ENCODE results near the gene CHAD. TPM values are rescaled to one million over a fixed set of nuclear protein-coding genes. Genes with fewer than 3 reads are reported as not detected.

Gene CHAD
- total and polyA plus RNA-seq, 7 donors = 3.7 to 7.2 (median 4.4) TPM; not detected in 4

GRCh38 chr17:50487213-50488096, 18.8 kb upstream of the CHAD start:
- peaks cover 0 to 36% (median 16%) of the 10 kb centered on the region in 4 donors for H3K36me3 ChIP-seq
- H3K4me1 ChIP-seq = peaks cover 0 to 10% (median 10%) of the 10 kb centered on the region in 4 donors
- no peak overlapping the region for H3K27ac ChIP-seq
- H3K9me3 ChIP-seq = no peaks in the 10 kb centered on the region
- no peak for DNase-seq
- TF ChIP-seq CTCF (IDR thresholded peaks at IDR 0.05) (no peak), POLR2A (IDR thresholded peaks at IDR 0.05) (no peak), POLR2AphosphoS5 (IDR thresholded peaks at IDR 0.05) (no peak), EP300 (IDR thresholded peaks at IDR 0.05) (no peak)
- WGBS, 2 donors = 86 to 90% methylated on average over 17 of the region's 17 CpGs
- intact Hi-C loops (cut with DNase I) = no loop called here
- no peaks in the 10 kb centered on the region for H3K27me3 ChIP-seq
- H3K4me3 ChIP-seq = no peak overlapping the region

- intact Hi-C loops (cut with DNase I) = loop anchor here (5.0 kb wide), 1 partner anchor 208 kb away; no protein-coding TSS in a partner anchor
- Histone ChIP-seq H3K4me1 (peaks cover 0 to 24% (median 17%) of the 10 kb centered on the region in 4 donors), H3K9me3 (no peaks in the 10 kb centered on the region), H3K27ac (peak overlapping the region in 1 of 4 donors; percentile 90), H3K27me3 (no peaks in the 10 kb centered on the region), H3K36me3 (peaks cover 0 to 44% (median 16%) of the 10 kb centered on the region in 4 donors), H3K4me3 (no peak overlapping the region)
- DNase-seq = peak; percentile 56
- no peak for TF ChIP-seq POLR2A (IDR thresholded peaks at IDR 0.05)
- TF ChIP-seq EP300 (IDR thresholded peaks at IDR 0.05) = no peak
- TF ChIP-seq POLR2AphosphoS5 (IDR thresholded peaks at IDR 0.05) = no peak
- no peak for TF ChIP-seq CTCF (IDR thresholded peaks at IDR 0.05)
- 95 to 96% methylated on average over 11 of the region's 11 CpGs for WGBS, 2 donors
Measured at GRCh38 chr17:50484386-50485155, 15.9 kb upstream of the CHAD start.

GRCh38 chr17:50483266-50483665, 14.6 kb upstream of the CHAD start:
- TF ChIP-seq CTCF (IDR thresholded peaks at IDR 0.05) (no peak), EP300 (IDR thresholded peaks at IDR 0.05) (no peak), POLR2A (IDR thresholded peaks at IDR 0.05) (no peak), POLR2AphosphoS5 (IDR thresholded peaks at IDR 0.05) (no peak)
- no peak overlapping the region for H3K4me3 ChIP-seq
- H3K9me3 ChIP-seq = no peaks in the 10 kb centered on the region
- peak overlapping the region; percentile 79 to 90 (median 83) for H3K27ac ChIP-seq
- 87 to 89% methylated on average over 5 of the region's 5 CpGs for WGBS, 2 donors
- H3K4me1 ChIP-seq = peaks cover 0 to 28% (median 21%) of the 10 kb centered on the region in 4 donors
- no peak for DNase-seq
- no peaks in the 10 kb centered on the region for H3K27me3 ChIP-seq
- peaks cover 0 to 44% (median 16%) of the 10 kb centered on the region in 4 donors for H3K36me3 ChIP-seq
- intact Hi-C loops (cut with DNase I) = loop anchor here (5.0 kb wide), 1 partner anchor 209 kb away; no protein-coding TSS in a partner anchor

GRCh38 chr17:50482516-50482915, 13.8 kb upstream of the CHAD start:
- H3K27me3 ChIP-seq = no peaks in the 10 kb centered on the region
- peak overlapping the region; percentile 79 to 90 (median 83) for H3K27ac ChIP-seq
- peaks cover 0 to 44% (median 16%) of the 10 kb centered on the region in 4 donors for H3K36me3 ChIP-seq
- peak; percentile 99 for DNase-seq
- TF ChIP-seq CTCF (IDR thresholded peaks at IDR 0.05) (peak; percentile 74 to 90 (median 82)), POLR2A (IDR thresholded peaks at IDR 0.05) (no peak), EP300 (IDR thresholded peaks at IDR 0.05) (peak in 2 of 4 donors; percentile 66 to 87), POLR2AphosphoS5 (IDR thresholded peaks at IDR 0.05) (peak; percentile 68 to 88 (median 76))
- H3K9me3 ChIP-seq = no peaks in the 10 kb centered on the region
- H3K4me1 ChIP-seq = peaks cover 0 to 32% (median 24%) of the 10 kb centered on the region in 4 donors
- WGBS, 2 donors = 5 to 23% methylated on average over 7 of the region's 7 CpGs
- intact Hi-C loops (cut with DNase I) = loop anchor here (5.0 kb wide), 1 partner anchor 210 kb away; no protein-coding TSS in a partner anchor
- H3K4me3 ChIP-seq = no peak overlapping the region

All from sigmoid colon (tissue), 7 donors.